Measurements from ENCODE around the gene CREB5.

Gene CREB5

GRCh38 chr7:28697913-28698563, 285.7 kb downstream of the CREB5 start:
- no peak for DNase-seq

DNA sequence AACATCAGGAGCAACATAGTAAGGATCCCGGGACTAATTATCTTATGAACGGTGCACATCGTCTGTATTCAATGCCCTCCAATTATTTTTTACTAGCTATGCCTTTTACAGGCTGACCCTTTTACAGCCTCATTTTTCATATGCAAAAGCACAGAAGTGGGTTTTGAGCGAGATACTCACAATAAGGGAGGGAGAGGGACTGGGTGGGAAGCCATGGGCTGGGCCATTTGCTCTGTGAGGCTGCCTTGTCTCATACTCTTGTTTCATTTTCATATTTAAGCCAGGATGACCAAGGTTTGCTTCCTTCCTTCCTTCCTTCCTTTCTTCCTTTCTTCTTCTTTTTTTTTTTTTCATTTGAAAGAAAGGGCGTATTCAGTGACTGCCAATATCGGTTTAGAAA, 286.5 kb downstream of the CREB5 start:
- no peak for DNase-seq

DNA sequence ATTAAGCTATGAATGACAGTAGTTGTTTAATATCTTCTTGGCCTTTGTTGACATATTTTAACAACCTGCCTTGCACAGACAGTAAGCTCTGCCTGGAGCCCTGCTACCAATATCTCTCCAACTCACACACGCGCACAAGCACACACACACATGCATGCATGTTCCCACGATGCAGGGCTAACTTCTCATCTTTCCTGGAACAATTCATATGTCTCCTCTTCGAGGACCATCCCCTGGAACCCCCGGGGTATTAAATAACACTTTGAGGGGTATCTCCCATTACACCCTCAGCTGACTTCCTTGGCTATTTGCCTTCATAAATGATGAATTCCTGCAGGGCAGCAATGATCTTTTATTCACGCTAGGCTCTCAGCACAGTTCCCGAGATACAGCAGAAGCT, 287.8 kb downstream of the CREB5 start:
- no peak for DNase-seq

- DNase-seq = no peak
Measured at GRCh38 chr7:28700790-28701203, 288.5 kb downstream of the CREB5 start.

GRCh38 chr7:28701731-28702130, 289.4 kb downstream of the CREB5 start:
- no peak for DNase-seq

- no peak for DNase-seq
Measured at GRCh38 chr7:28702171-28702570, 289.9 kb downstream of the CREB5 start.

DNA sequence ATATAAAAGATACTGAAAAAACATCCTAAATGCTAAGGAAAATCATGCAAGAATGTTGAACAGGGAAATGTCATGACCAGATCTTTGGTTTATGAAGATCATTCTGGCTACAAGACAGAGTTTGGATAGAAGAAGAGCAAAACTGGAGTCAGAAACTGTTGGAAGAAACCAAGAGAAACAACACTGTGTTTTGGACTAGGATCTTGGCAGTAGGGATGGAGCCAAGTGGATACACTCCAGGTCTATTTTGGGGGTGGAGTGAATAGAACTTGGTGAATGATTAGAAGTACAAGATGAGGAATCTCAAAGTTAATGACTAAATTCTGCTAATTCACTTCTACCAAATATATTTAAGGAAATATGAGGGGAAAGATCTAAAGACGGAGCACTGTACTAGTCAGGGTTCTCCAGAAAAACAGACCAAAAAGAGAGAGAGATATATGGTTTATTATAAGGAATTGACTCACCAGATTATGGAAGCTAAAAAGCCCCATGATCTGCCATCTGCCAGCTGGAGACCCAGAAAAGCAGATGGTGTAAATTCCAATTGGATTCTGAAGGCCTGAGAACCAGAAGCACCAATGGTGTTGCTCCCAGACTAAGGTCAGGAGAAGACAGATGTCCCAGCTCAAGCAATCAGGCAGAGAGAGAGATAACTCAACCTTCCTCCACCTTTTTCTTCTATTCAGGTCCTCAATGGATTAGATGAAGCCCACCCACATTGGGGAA, 290.9 kb downstream of the CREB5 start:
- peak; percentile 39 for DNase-seq

- no peak for DNase-seq
Measured at GRCh38 chr7:28704706-28705105, 292.4 kb downstream of the CREB5 start.

GRCh38 chr7:28705350-28705749, 293.0 kb downstream of the CREB5 start:
- no peak for DNase-seq

DNA sequence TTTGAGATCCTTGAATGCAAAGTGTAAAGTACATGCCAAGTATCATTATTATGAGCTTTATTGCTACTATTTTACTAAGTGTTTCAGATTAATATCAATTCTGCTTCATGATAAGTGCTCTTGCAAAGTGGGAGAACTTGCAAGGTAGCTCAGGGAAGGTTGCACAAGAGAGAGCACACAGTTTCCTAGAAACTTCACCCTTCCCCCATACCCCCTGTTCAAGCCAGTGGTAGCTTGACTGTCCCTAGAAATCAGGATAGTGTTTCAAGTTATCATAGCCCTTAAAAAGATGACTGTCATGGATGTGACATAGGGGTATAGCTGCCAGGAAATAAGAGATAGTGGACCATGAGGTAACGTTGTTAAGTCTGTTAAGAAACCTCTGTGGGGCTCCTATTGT, 294.3 kb downstream of the CREB5 start:
- DNase-seq = no peak

- DNase-seq = no peak
Measured at GRCh38 chr7:28707291-28707690, 295.0 kb downstream of the CREB5 start.

DNA sequence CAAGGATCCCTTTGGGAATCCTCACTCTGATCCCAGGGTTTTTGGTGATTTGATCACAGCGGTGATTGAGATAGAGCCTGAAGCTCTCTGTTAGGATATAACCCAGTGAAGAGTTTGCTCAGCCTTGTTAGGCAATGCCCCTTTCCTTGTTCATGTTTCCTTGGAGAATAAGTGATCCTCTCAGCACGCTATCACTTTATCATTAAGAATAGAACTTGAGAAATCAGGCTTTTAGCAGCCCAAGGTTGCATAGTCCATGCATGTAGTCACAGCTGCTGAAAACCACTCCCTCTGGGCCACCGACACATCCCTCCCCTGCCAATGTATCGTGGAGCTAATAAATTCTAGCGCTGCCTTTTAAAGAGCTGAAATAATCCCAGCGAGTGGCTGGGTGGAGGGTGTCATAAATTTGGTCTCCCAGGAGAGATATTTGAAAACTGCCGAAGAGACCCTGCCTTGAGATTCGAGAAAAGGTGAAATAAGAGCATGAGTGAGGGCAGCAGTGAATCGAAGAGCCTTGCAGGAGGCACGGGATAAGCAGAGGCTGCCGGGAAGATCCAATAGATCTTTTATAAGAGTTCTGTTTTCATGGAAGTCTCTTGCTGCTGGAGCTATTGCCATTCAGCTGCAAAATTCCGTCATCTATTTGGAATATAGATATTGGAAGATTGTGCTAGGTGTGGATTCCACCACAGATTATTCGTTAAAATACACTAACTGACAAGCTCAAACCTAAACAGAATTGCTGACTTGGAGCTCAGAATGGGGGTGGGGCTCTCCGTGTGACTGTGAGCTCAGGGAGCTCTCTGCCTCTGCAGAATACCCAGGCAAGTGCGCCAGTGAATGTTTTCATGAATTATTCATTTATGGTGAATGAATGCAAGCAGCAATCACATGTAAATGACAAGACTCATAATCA, 296.0 kb downstream of the CREB5 start:
- DNase-seq = no peak

- no peak for DNase-seq
Measured at GRCh38 chr7:28709748-28710147, 297.4 kb downstream of the CREB5 start.

GRCh38 chr7:28711114-28711513, 298.8 kb downstream of the CREB5 start:
- DNase-seq = no peak

DNA sequence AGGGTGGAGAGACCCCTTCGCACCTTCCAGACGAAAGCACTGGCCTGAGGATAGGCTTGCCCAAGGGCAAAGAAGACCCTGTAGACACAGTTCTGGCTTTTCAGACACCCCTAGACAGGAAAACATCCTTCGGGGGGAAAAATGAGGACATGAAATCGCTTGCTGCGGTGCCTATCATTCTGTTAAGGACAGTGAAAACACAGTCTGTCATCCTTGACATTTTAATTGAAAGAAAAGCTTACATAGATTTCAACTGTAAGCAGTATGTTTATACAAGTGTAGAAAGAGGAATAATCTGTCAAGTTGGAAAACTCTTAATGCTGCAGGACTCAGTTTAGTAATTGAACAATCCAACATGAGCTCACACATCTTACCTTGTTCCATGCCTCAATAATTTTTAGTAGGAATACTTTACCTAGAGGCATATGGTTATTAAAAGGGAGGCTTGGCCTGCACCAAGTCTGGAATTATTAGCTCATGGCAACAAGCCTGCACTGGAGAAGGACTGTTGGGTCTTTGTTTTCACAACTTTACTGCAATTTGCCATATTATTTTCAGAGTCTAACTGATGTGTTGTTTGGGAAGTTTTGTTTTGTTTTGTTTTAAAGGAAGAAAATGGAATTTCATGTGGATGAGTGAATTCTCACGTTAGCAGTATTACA, 302.3 kb downstream of the CREB5 start:
- DNase-seq = no peak

DNA sequence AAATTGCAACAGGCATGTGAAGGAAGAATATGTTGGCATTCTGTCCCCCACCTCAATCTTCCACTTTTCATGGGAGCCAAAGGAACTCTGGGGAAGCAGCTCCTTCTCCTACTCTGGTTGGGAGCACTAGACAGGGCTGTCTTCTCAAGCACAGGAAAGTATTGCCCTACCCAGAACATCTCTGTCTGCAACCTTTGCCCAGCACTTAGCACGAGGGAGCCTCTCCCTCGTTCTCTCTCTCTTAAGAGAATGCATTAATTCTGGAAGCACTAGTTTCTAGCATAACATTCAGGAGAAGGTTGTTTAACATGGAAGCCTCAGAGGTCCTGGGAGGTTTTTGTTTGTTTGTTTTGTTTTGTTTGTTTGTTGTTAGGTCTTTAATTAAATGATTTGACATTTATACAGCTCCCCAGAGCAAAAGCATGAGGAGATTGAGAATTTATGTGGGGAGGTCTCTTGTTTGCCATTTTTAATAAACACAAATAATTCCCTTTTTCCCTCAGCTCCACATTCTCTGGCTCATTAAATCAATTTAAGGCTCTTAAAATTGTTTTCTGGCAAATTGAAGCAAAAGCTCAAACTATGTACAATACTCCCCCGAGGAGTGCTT, 305.2 kb downstream of the CREB5 start:
- no peak for DNase-seq

GRCh38 chr7:28718055-28718481, 305.8 kb downstream of the CREB5 start:
- DNase-seq = no peak

- no peak for DNase-seq
Measured at GRCh38 chr7:28718545-28718944, 306.2 kb downstream of the CREB5 start.

DNA sequence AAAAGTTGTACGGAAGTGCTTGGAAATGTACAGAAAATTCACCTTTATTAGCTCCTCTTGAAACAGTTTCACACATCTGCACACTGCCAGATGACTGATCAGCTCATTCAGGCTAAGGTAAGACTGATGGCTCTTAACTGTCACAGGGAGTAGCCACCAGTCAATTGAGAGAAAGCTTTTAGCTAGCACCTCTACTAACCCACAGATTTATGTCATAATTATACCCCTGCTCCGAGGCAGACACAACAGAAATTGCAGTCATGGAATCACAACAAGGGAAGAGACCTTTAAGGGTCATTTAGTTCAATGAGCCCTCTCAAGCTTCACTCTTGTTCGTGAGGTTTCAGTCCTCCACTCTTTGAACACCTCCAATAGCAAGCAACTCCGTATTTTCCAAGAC, 310.4 kb downstream of the CREB5 start:
- DNase-seq = no peak

DNA sequence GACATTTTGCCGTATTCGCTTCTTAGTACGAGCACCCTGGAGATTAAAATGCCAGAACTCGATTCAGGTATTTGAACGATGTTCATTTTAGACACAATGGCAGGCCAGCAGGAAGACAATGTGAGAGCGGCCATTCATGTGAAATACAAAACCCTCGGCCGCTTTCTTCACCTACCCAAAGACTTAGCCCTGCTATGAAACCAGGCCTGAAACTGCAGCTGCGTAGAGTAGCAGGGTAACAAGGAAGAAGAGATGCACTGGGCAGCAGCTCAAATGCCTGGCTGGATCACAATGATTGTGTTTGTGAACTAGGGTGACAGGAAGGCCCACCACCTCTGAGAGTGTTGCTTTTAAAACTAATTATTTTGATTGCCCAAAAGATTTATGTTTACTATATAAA, 311.0 kb downstream of the CREB5 start:
- DNase-seq = no peak

DNA sequence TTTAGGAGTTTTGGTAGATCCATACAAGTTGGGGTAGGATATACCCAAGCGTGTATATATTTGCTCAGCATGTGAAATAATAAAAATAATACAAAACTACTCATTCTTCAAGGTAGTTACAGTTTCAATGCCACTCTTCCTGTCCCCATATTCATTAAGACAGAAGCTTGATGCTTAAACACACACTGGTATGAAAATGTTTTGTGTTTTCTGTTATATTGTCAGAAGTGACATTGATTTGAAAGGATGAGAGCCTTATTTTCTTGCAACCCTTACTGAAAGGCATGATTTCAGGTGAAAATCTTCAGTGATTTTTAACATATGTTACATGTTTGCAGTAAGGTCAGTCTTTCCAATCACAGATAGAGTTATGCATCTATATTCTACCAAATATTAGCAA, 312.2 kb downstream of the CREB5 start:
- no peak for DNase-seq

DNA sequence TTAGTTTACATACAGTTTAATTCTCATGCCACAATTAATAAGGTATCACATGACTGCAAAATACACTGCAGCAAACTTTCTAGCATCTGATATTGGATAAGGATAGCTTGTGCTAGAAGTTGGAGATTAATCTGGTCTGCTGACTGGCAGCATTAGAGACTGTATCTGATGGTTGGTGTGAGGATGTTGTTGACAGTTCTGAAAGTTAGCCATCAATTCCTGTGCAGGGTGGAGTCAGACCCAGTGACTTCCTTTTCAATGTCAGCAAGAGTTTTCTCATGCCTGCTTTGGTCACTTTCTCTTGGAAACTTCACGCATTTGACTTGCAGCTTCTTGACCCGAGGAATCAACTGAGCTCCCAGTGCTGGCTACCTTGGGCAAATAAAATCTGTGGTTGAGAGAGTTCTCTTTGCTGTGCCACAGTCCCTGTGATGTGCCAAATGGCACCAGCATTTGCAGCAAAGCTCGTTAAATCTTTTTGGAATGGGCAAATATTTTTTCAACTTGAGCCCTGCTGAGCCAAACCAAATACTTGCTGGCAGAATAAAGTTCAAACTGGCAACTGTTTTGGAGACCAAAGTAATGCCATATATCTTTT, 312.8 kb downstream of the CREB5 start:
- DNase-seq = no peak
